Measurements from ENCODE around the gene FAM120B.

DNA sequence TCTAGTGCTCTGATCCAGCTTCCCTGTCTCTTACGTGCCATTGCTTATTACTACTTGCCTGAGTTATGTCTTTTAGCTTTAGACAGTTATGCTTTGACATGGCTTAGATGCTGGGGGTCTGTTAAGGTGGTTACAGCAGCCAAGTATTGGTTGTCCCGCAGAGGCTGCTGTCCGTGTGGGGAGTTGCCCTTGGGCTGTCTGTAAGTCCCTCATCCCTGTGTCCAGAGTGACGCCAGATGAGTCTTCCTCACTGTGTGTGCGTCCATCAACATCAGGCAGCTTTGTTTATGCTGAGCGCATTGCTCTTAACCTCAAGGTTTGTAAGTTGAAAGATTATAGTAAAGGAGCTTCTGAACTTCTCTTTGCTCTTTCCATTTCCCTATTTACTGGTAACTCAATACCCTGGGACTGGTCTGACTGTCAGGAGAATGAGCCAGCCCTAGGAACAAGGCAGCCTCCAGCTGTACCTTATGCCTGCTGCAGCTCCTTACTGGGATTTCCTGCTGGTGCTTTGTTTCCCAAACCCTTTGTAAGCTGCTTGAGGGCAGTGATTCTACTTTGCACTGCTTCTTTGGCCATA, 7.2 kb downstream of the FAM120B start:
- TF ChIP-seq POLR2A (IDR thresholded peaks at IDR 0.05; ENCODE audit: low read length) (no peak), GATA1 (IDR thresholded peaks at IDR 0.05; ENCODE audit: low read depth, low read length) (no peak)
